GM12878 (cell line): ENCODE results near the gene TEX36. TPM values are rescaled to one million over a fixed set of nuclear protein-coding genes. Genes with fewer than 3 reads are reported as not detected.

Experiments
- ATAC-seq: fragments of 200-7000 bp; cut with Tn5 transposase; 3 replicates; pipeline ENCODE4 v1.9.1; 2020; ENCODE audit warnings: mild to moderate bottlenecking, moderate library complexity
- BruUV-seq: library from RNA; stranded (reverse); fragments of 400-500 nt; replicated peaks from 2 replicates; lab custom pipeline; 2021; lab: Mats Ljungman, UMichigan
- CTCF ChIA-PET: fragments of 300-600 bp; sonication (Branson Sonifier 250); formaldehyde crosslinking; extraction: SDS; loops from one replicate; lab custom pipeline; 2021; ENCODE audit warnings: inconsistent platforms; lab: Yijun Ruan, JAX
- POLR2A ChIA-PET: fragments of 350-600 bp; formaldehyde crosslinking; extraction: SDS; loops from one replicate; lab custom pipeline; 2021; ENCODE audit warnings: inconsistent platforms; lab: Charles Lee
- RAD21 ChIA-PET: fragments of 300-600 bp; sonication (Branson Sonifier 250); formaldehyde crosslinking; loops from one replicate; lab custom pipeline; 2023; ENCODE audit warnings: antibody characterized with exemption; ENCODE audit not compliant: unreplicated experiment; lab: Charles Lee
- SMC1A ChIA-PET: fragments of 300-600 bp; sonication (Branson Sonifier 250); formaldehyde crosslinking; loops from one replicate; lab custom pipeline; 2023; ENCODE audit not compliant: unreplicated experiment, uncharacterized antibody; lab: Charles Lee
- DNase-seq: peaks from one replicate; pipeline ENCODE4 v3.0.0-alpha.2; 2011; ENCODE audit warnings: low read depth, low spot score
- FAIRE-seq: peaks from 3 replicates; lab custom pipeline; 2011; peaks lifted over from hg19 to GRCh38; lab: Jason Lieb, UNC
- H2AFZ ChIP-seq: 2 replicates; pipeline ENCODE4 v1.6.0; 2011; ENCODE audit warnings: low read depth, low read length, control low read depth; ENCODE audit not compliant: control insufficient read depth
- H3K27ac ChIP-seq: 2 replicates; pipeline ENCODE4 v1.5.1; 2011; ENCODE audit warnings: control low read depth; ENCODE audit not compliant: control insufficient read depth, insufficient read depth
- H3K27me3 ChIP-seq, 2 experiments: replicated peaks in 1 of 2; 2 replicates each; pipeline versions ENCODE4 v1.6.0 to v1.6.1; 2011; ENCODE audit warnings: low read length in 1 of 2; ENCODE audit not compliant: control insufficient read depth in 2 of 2, insufficient read depth in 2 of 2
- H3K36me3 ChIP-seq, 2 experiments: 2 replicates each; pipeline ENCODE4 v1.5.1; 2011; ENCODE audit warnings: low read length in 1 of 2; ENCODE audit not compliant: control insufficient read depth in 2 of 2, insufficient read depth in 2 of 2
- H3K4me1 ChIP-seq: 2 replicates; pipeline ENCODE4 v1.6.1; 2011; ENCODE audit warnings: mild to moderate bottlenecking, low read length, moderate library complexity, mixed read lengths; ENCODE audit not compliant: control insufficient read depth, insufficient read depth
- H3K4me2 ChIP-seq: 2 replicates; pipeline ENCODE4 v1.6.0; 2011; ENCODE audit warnings: control low read depth; ENCODE audit not compliant: control insufficient read depth, insufficient read depth
- H3K4me3 ChIP-seq: fragments of 200-600 bp; sonication (generic); 2 replicates; pipeline ENCODE4 v1.5.1; 2016
- H3K79me2 ChIP-seq: 2 replicates; pipeline ENCODE4 v1.6.0; 2011; ENCODE audit warnings: low read length; ENCODE audit not compliant: control insufficient read depth, insufficient read depth
- H3K9ac ChIP-seq: 2 replicates; pipeline ENCODE4 v1.8.0; 2011; ENCODE audit warnings: low read length, control low read depth, mixed read lengths; ENCODE audit not compliant: control insufficient read depth, insufficient read depth
- H3K9me3 ChIP-seq: replicated peaks from 3 replicates; pipeline ENCODE4 v1.5.1; 2011; ENCODE audit warnings: mild to moderate bottlenecking, low read length; ENCODE audit not compliant: control insufficient read depth, insufficient read depth
- H4K20me1 ChIP-seq: 2 replicates; pipeline ENCODE4 v1.6.0; 2011; ENCODE audit not compliant: control insufficient read depth, insufficient read depth
- ATF7 ChIP-seq: fragments of 450-650 bp; IDR thresholded peaks from 2 replicates; pipeline ENCODE4 v1.6.1; 2016; ENCODE audit warnings: low read depth, mild to moderate bottlenecking
- CBFB ChIP-seq: IDR thresholded peaks from 2 replicates; pipeline ENCODE4 v1.6.1; 2016; ENCODE audit warnings: antibody characterized with exemption, low read depth
- EZH2 ChIP-seq: IDR thresholded peaks from 2 replicates; pipeline ENCODE4 v1.6.1; 2012; ENCODE audit warnings: low read depth, mild to moderate bottlenecking, control low read depth, inconsistent platforms, low read length, borderline replicate concordance; ENCODE audit not compliant: control insufficient read depth
- JUND ChIP-seq: IDR thresholded peaks from 2 replicates; pipeline ENCODE4 v1.6.1; 2012; ENCODE audit warnings: low read depth, mild to moderate bottlenecking, low read length, improper control_type of control experiment, moderate library complexity
- MTA3 ChIP-seq: IDR thresholded peaks from 2 replicates; pipeline ENCODE4 v1.6.1; 2012; ENCODE audit warnings: low read length, inconsistent platforms, borderline replicate concordance
- RBBP5 ChIP-seq: fragments of 200-600 bp; sonication (generic); conservative IDR thresholded peaks from 2 replicates; pipeline ENCODE4 v1.6.1; 2016
- RCOR1 ChIP-seq: conservative IDR thresholded peaks from 2 replicates; pipeline ENCODE4 v1.6.1; 2012; ENCODE audit warnings: low read depth, low read length, improper control_type of control experiment
- SREBF1 ChIP-seq: IDR thresholded peaks from 2 replicates; pipeline ENCODE4 v1.6.1; 2012; ENCODE audit warnings: mild to moderate bottlenecking, low read length
- SRF ChIP-seq, 2 experiments: IDR thresholded peaks; 2 replicates each; pipeline ENCODE4 v1.6.1; 2011; ENCODE audit warnings: low read depth in 2 of 2, low read length in 2 of 2, mild to moderate bottlenecking in 1 of 2, moderate library complexity in 1 of 2
- TBL1XR1 ChIP-seq: IDR thresholded peaks from 2 replicates; pipeline ENCODE4 v1.6.1; 2012; ENCODE audit warnings: low read depth, low read length, improper control_type of control experiment
- TCF3 ChIP-seq: IDR thresholded peaks from 2 replicates; pipeline ENCODE4 v1.6.1; 2012; ENCODE audit warnings: low read depth, mild to moderate bottlenecking, low read length, borderline replicate concordance; ENCODE audit not compliant: insufficient read depth
- ZNF24 ChIP-seq: fragments of 450-650 bp; IDR thresholded peaks from 2 replicates; pipeline ENCODE4 v1.6.1; 2017; ENCODE audit warnings: antibody characterized with exemption, mild to moderate bottlenecking
- WGBS: methylation state at CpG from one replicate; pipeline ENCODE4 v1.1.6; 2016; ENCODE audit warnings: low lambda C conversion rate; ENCODE audit not compliant: insufficient replicate concordance, insufficient coverage; ENCODE audit errors: missing lambda C conversion rate; 5-methylcytosine and 5-hydroxymethylcytosine counted together
- in situ Hi-C: fragments of 300-500 bp; cut with MboI; formaldehyde crosslinking; loops from 9 replicates; pipeline ENCODE4 v1.14.3; 2018; ENCODE audit warnings: mixed read lengths
- intact Hi-C: fragments of 100-400 bp; cut with micrococcal nuclease; formaldehyde crosslinking; loops from one replicate; pipeline ENCODE4 v1.14.2; 2022; ENCODE audit not compliant: unreplicated experiment
- polyA plus RNA-seq, 11 experiments: library from polyadenylated mRNA; depleted of rRNA in 4 of 11; unstranded in 6 of 11; stranded (reverse) in 5 of 11; fragments of >200 nt; fragmentation: Nextera tagmentation in 4 of 11; fragmentation: Illumina TruSeq in 1 of 11; extraction: Ambion mirVana in 4 of 11; extraction: Trizol in 1 of 11; gene quantifications; 1 replicate in 1 of 11; 2 replicates in 10 of 11; pipeline versions ENCODE4 v1.2.1 to v1.2.3, GENCODE V29; 2011 to 2016; ENCODE audit warnings: inconsistent platforms in 2 of 11, missing spikeins in 2 of 11, low read depth in 1 of 11
- total RNA-seq, 4 experiments: library from RNA; depleted of rRNA in 3 of 4; stranded (reverse); fragments of >200 nt in 3 of 4; fragmentation: Illumina TruSeq in 1 of 4; extraction: Trizol in 1 of 4; gene quantifications; 2 replicates each; pipeline versions ENCODE4 v1.2.1 to v1.2.3, GENCODE V29; 2013 to 2021
- TF ChIP-seq, protein P1 (sequence below), 3 experiments: IDR thresholded peaks in 2 of 3; conservative IDR thresholded peaks in 1 of 3; 2 replicates each; pipeline ENCODE4 v1.5.1; 2011; ENCODE audit warnings: low read depth in 3 of 3, low read length in 3 of 3, mild to moderate bottlenecking in 3 of 3, control low read depth in 2 of 3, moderate library complexity in 2 of 3, inconsistent platforms in 1 of 3, mixed read lengths in 1 of 3; ENCODE audit not compliant: control insufficient read depth in 2 of 3, insufficient read depth in 1 of 3; ENCODE audit errors: extremely low read depth in 1 of 3
- TF ChIP-seq, protein P2 (sequence below): IDR thresholded peaks from 2 replicates; pipeline ENCODE4 v1.6.1; 2011; ENCODE audit warnings: borderline replicate concordance, low read depth, mild to moderate bottlenecking, moderate library complexity, low read length; ENCODE audit not compliant: insufficient read depth, poor library complexity, severe bottlenecking
- TF ChIP-seq, protein P3 (sequence below): fragments of 450-650 bp; formaldehyde crosslinking; IDR thresholded peaks from 2 replicates; pipeline ENCODE4 v1.5.0; 2022; ENCODE audit warnings: mild to moderate bottlenecking, missing genetic modification characterization

TEX36 gene
- total and polyA plus RNA-seq, 10 of the 15 experiments (the other 5 are each of a cell fraction or from before 2014, with no cell fraction given): not detected

DNA sequence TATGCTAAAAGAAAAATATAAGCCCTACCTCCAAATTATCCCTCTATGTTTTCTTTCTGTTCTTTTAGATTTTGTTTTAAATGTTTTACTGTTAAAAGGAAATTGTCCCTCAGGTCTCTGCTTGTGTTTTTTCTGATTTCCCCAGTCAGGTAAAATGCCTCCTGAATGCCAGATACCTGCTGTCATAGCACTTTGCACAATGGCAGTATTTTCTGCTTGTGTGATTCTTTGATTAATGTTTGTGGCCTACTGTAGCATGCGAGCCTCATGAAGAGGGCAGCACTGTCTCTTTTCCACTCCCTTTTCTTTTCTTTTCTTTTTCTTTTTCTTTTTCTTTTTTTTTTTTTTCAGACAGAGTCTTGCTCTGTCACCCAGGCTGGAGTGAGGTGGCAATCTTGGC, 71.2 kb downstream of the TEX36 start:
- no TSS peak for BruUV-seq
- DNase-seq: no peak
- H3K4me2 ChIP-seq: no peak overlapping the region
- no peak overlapping the region for H3K27ac ChIP-seq
- 0% methylated on average over 1 of the region's 1 CpG for WGBS
- intact Hi-C loops: no loop called here
- H3K9ac ChIP-seq: no peak overlapping the region
- ChIA-PET SMC1A (no interaction called here), POLR2A (no interaction called here), CTCF (no interaction called here), RAD21 (no interaction called here)
- no peaks in the 10 kb centered on the region for H3K79me2 ChIP-seq
- in situ Hi-C loops: no loop called here
- ATAC-seq: no peak
- H3K4me1 ChIP-seq: no peaks in the 10 kb centered on the region
- H3K9me3 ChIP-seq: no peaks in the 10 kb centered on the region
- H3K27me3 ChIP-seq: no peaks in the 10 kb centered on the region
- no peaks in the 10 kb centered on the region for H4K20me1 ChIP-seq
- H2AFZ ChIP-seq: no peak overlapping the region
- H3K36me3 ChIP-seq: no peaks in the 10 kb centered on the region
- H3K4me3 ChIP-seq: no peak overlapping the region
- no peak for FAIRE-seq
- TF ChIP-seq CBFB (no peak), JUND (no peak), ATF7 (no peak), ZNF24 (no peak), RBBP5 (no peak), SREBF1 (no peak), EZH2 (no peak), TBL1XR1 (no peak), RCOR1 (no peak), TCF3 (no peak), MTA3 (no peak), SRF (IDR thresholded peaks at IDR 0.05; ENCODE audit: low read depth in 2 of 2, low read length in 2 of 2) (no peak)
- TF ChIP-seq, protein P1, sequence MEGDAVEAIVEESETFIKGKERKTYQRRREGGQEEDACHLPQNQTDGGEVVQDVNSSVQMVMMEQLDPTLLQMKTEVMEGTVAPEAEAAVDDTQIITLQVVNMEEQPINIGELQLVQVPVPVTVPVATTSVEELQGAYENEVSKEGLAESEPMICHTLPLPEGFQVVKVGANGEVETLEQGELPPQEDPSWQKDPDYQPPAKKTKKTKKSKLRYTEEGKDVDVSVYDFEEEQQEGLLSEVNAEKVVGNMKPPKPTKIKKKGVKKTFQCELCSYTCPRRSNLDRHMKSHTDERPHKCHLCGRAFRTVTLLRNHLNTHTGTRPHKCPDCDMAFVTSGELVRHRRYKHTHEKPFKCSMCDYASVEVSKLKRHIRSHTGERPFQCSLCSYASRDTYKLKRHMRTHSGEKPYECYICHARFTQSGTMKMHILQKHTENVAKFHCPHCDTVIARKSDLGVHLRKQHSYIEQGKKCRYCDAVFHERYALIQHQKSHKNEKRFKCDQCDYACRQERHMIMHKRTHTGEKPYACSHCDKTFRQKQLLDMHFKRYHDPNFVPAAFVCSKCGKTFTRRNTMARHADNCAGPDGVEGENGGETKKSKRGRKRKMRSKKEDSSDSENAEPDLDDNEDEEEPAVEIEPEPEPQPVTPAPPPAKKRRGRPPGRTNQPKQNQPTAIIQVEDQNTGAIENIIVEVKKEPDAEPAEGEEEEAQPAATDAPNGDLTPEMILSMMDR (IDR thresholded peaks at IDR 0.05 in 2 of 3, conservative IDR thresholded peaks at IDR 0.05 in 1 of 3; ENCODE audit: control insufficient read depth in 2 of 3, extremely low read depth in 1 of 3, insufficient read depth in 1 of 3, low read depth in 3 of 3, low read length in 3 of 3): no peak
- TF ChIP-seq, protein P2, sequence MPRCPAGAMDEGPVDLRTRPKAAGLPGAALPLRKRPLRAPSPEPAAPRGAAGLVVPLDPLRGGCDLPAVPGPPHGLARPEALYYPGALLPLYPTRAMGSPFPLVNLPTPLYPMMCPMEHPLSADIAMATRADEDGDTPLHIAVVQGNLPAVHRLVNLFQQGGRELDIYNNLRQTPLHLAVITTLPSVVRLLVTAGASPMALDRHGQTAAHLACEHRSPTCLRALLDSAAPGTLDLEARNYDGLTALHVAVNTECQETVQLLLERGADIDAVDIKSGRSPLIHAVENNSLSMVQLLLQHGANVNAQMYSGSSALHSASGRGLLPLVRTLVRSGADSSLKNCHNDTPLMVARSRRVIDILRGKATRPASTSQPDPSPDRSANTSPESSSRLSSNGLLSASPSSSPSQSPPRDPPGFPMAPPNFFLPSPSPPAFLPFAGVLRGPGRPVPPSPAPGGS: no peak
- TF ChIP-seq, protein P3, sequence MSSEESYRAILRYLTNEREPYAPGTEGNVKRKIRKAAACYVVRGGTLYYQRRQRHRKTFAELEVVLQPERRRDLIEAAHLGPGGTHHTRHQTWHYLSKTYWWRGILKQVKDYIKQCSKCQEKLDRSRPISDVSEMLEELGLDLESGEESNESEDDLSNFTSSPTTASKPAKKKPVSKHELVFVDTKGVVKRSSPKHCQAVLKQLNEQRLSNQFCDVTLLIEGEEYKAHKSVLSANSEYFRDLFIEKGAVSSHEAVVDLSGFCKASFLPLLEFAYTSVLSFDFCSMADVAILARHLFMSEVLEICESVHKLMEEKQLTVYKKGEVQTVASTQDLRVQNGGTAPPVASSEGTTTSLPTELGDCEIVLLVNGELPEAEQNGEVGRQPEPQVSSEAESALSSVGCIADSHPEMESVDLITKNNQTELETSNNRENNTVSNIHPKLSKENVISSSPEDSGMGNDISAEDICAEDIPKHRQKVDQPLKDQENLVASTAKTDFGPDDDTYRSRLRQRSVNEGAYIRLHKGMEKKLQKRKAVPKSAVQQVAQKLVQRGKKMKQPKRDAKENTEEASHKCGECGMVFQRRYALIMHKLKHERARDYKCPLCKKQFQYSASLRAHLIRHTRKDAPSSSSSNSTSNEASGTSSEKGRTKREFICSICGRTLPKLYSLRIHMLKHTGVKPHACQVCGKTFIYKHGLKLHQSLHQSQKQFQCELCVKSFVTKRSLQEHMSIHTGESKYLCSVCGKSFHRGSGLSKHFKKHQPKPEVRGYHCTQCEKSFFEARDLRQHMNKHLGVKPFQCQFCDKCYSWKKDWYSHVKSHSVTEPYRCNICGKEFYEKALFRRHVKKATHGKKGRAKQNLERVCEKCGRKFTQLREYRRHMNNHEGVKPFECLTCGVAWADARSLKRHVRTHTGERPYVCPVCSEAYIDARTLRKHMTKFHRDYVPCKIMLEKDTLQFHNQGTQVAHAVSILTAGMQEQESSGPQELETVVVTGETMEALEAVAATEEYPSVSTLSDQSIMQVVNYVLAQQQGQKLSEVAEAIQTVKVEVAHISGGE: no peak
